ENCODE measurements around the gene EFNB1. TPM values are rescaled to one million over a fixed set of nuclear protein-coding genes. Genes with fewer than 3 reads are reported as not detected.

EFNB1 gene
- polyA plus RNA-seq, 2 of the 4 experiments (the other 2 are of a cell fraction): 3.5 to 3.7 TPM

- Histone ChIP-seq H3K4me2 (no peak overlapping the region), H3K4me1 (peaks cover 21% of the 10 kb centered on the region), H3K9me3 (no peaks in the 10 kb centered on the region), H3K27ac (no peak overlapping the region), H3K4me3 (no peak overlapping the region)
- CTCF ChIA-PET: interaction anchor here (0.5 to 0.9 kb wide), 3 partner anchors 17 to 377 kb away, joined by 3 to 4 read pairs (median 3); no protein-coding TSS in a partner anchor
- no CpG with 5 or more reads among the region's 1 CpG for WGBS (ENCODE audit: missing lambda C conversion rate)
- TF ChIP-seq HMGXB4 (CRISPR knock-in tag; IDR thresholded peaks at IDR 0.05; ENCODE audit: borderline replicate concordance) (no peak), ZSCAN20 (CRISPR knock-in tag; IDR thresholded peaks at IDR 0.05) (no peak), TFCP2L1 (CRISPR knock-in tag; IDR thresholded peaks at IDR 0.05) (no peak), BHLHE40 (IDR thresholded peaks at IDR 0.05; ENCODE audit: low read depth, low read length) (no peak)
- no peak for DNase-seq (ENCODE audit: low read depth in 1 of 2, low spot score in 1 of 2)
- POLR2A ChIA-PET: no interaction called here
- FAIRE-seq: no peak
- no peak for ATAC-seq
These were observed 15.2 kb downstream of the EFNB1 start for GRCh38 chrX:68843992-68844391.

GRCh38 chrX:68844581-68844980, 15.8 kb downstream of the EFNB1 start:
- H3K4me1 ChIP-seq: peaks cover 21% of the 10 kb centered on the region
- no peak overlapping the region for H3K4me2 ChIP-seq
- no peak overlapping the region for H3K4me3 ChIP-seq
- ATAC-seq: no peak
- 94% methylated on average over 3 of the region's 5 CpGs for WGBS (ENCODE audit: missing lambda C conversion rate)
- TF ChIP-seq PHF8 (IDR thresholded peaks at IDR 0.05; ENCODE audit: borderline replicate concordance, low read depth): no peak
- no peak for TF ChIP-seq RAD21 (conservative IDR thresholded peaks at IDR 0.05 in 1 of 2, IDR thresholded peaks at IDR 0.05 in 1 of 2)
- no peak for TF ChIP-seq EHMT2 (IDR thresholded peaks at IDR 0.05; ENCODE audit: low read depth)
- TF ChIP-seq ZNF302 (CRISPR knock-in tag; IDR thresholded peaks at IDR 0.05): no peak
- TF ChIP-seq FOSL2 (IDR thresholded peaks at IDR 0.05): no peak
- no peak for TF ChIP-seq FOSL2 (CRISPR knock-in tag; IDR thresholded peaks at IDR 0.05)
- no peak for TF ChIP-seq FOXS1 (CRISPR knock-in tag; IDR thresholded peaks at IDR 0.05)
- TF ChIP-seq TFCP2L1 (CRISPR knock-in tag; IDR thresholded peaks at IDR 0.05): no peak
- TF ChIP-seq POLR2A (IDR thresholded peaks at IDR 0.05; ENCODE audit: low read length): no peak
- no peak for TF ChIP-seq ZFP36 (IDR thresholded peaks at IDR 0.05; ENCODE audit: borderline replicate concordance, partially characterized antibody)
- no peak for TF ChIP-seq MYC (IDR thresholded peaks at IDR 0.05; ENCODE audit: borderline replicate concordance, low read length)
- no peak for TF ChIP-seq PBX3 (IDR thresholded peaks at IDR 0.05)
- no peak for TF ChIP-seq CBX8 (IDR thresholded peaks at IDR 0.05)
- TF ChIP-seq NR3C1 (IDR thresholded peaks at IDR 0.05): no peak
- no peak for TF ChIP-seq TP53 (CRISPR knock-in tag; IDR thresholded peaks at IDR 0.05)
- no peak for TF ChIP-seq GATA3 (IDR thresholded peaks at IDR 0.05; ENCODE audit: borderline replicate concordance)
- POLR2A ChIA-PET: no interaction called here
- CTCF ChIA-PET: interaction anchor here (0.5 to 0.9 kb wide), 3 partner anchors 55 to 377 kb away, joined by 3 read pairs; no protein-coding TSS in a partner anchor
- no peaks in the 10 kb centered on the region for H3K9me3 ChIP-seq
- no peak overlapping the region for H3K27ac ChIP-seq
- DNase-seq (ENCODE audit: low read depth in 1 of 2, low spot score in 1 of 2): no peak
- FAIRE-seq: no peak

- FAIRE-seq: no peak
- ATAC-seq: no peak
- POLR2A ChIA-PET: no interaction called here
- no peak overlapping the region for H3K4me3 ChIP-seq
- CTCF ChIA-PET: interaction anchor here (0.5 to 1.0 kb wide), 2 partner anchors 19 to 37 kb away, joined by 3 to 4 read pairs; no protein-coding TSS in a partner anchor
- no peaks in the 10 kb centered on the region for H3K9me3 ChIP-seq
- peaks cover 18% of the 10 kb centered on the region for H3K4me1 ChIP-seq
- WGBS (ENCODE audit: missing lambda C conversion rate): 57% methylated on average over 3 of the region's 6 CpGs
- TF ChIP-seq JUNB (IDR thresholded peaks at IDR 0.05) (no peak), KDM5A (IDR thresholded peaks at IDR 0.05) (no peak), FOSL2 (IDR thresholded peaks at IDR 0.05) (no peak), FOSL2 (CRISPR knock-in tag; IDR thresholded peaks at IDR 0.05) (no peak), E2F6 (IDR thresholded peaks at IDR 0.05; ENCODE audit: borderline replicate concordance, low read depth) (no peak), HES2 (IDR thresholded peaks at IDR 0.05) (no peak), HDAC2 (IDR thresholded peaks at IDR 0.05) (no peak), HEYL (CRISPR knock-in tag; IDR thresholded peaks at IDR 0.05) (no peak), RARB (CRISPR knock-in tag; IDR thresholded peaks at IDR 0.05) (no peak), FOSB (CRISPR knock-in tag; IDR thresholded peaks at IDR 0.05) (no peak), ATOH8 (CRISPR knock-in tag; IDR thresholded peaks at IDR 0.05; ENCODE audit: low read depth) (no peak), ELK1 (IDR thresholded peaks at IDR 0.05; ENCODE audit: low read depth, low read length) (no peak), MAZ (IDR thresholded peaks at IDR 0.05; ENCODE audit: borderline replicate concordance, low read depth, low read length) (no peak)
- no peak for DNase-seq (ENCODE audit: low read depth in 1 of 2, low spot score in 1 of 2)
- no peak overlapping the region for H3K4me2 ChIP-seq
- H3K27ac ChIP-seq: no peak overlapping the region
These were observed 17.7 kb downstream of the EFNB1 start for GRCh38 chrX:68846536-68846935.
